Smooth muscle cell (in vitro differentiated cells): Measurements from ENCODE around the gene ZNF709. TPM values are rescaled to one million over a fixed set of nuclear protein-coding genes. Genes with fewer than 3 reads are reported as not detected.
"Not testable (repeated sequence)": the region's sequence is repeated elsewhere in the genome, so short reads cannot be mapped to it uniquely, and the experiment has no call there.

Experiments used
- DNase-seq: peaks from one replicate; lab custom pipeline; 2025; ENCODE audit not compliant: unreplicated experiment; lab: John Stamatoyannopoulos, UW
- H2AFZ ChIP-seq: fragments of 200-600 bp; sonication (generic); 2 replicates; pipeline ENCODE4 v1.6.0; 2016; ENCODE audit warnings: antibody characterized with exemption, low read depth, mild to moderate bottlenecking
- H3F3A ChIP-seq: fragments of 200-600 bp; sonication (generic); 2 replicates; pipeline ENCODE4 v1.6.0; 2017; ENCODE audit warnings: antibody characterized with exemption, low read depth
- H3K27ac ChIP-seq: fragments of 200-600 bp; sonication (generic); 2 replicates; pipeline ENCODE4 v1.5.1; 2016; ENCODE audit warnings: low read depth, mild to moderate bottlenecking
- H3K27me3 ChIP-seq: fragments of 200-600 bp; sonication (generic); 2 replicates; pipeline ENCODE4 v1.6.1; 2016; ENCODE audit warnings: low read depth, mild to moderate bottlenecking
- H3K36me3 ChIP-seq: fragments of 200-600 bp; sonication (generic); 2 replicates; pipeline ENCODE4 v1.5.1; 2016; ENCODE audit warnings: low read depth
- H3K4me1 ChIP-seq: fragments of 200-600 bp; sonication (generic); 2 replicates; pipeline ENCODE4 v1.5.1; 2016; ENCODE audit warnings: low read depth
- H3K4me2 ChIP-seq: fragments of 200-600 bp; sonication (generic); 2 replicates; pipeline ENCODE4 v1.6.0; 2016; ENCODE audit warnings: mild to moderate bottlenecking
- H3K4me3 ChIP-seq: fragments of 200-600 bp; sonication (generic); 2 replicates; pipeline ENCODE4 v1.5.1; 2016; ENCODE audit warnings: mild to moderate bottlenecking
- H3K79me2 ChIP-seq: fragments of 200-600 bp; sonication (generic); 2 replicates; pipeline ENCODE4 v1.6.0; 2016; ENCODE audit warnings: low read depth, mild to moderate bottlenecking
- H3K9ac ChIP-seq: fragments of 200-600 bp; sonication (generic); 2 replicates; pipeline ENCODE4 v1.6.0; 2016; ENCODE audit warnings: low read depth
- H3K9me3 ChIP-seq: fragments of 200-600 bp; sonication (generic); replicated peaks from 2 replicates; pipeline ENCODE4 v1.5.1; 2016; ENCODE audit warnings: low read depth
- H4K20me1 ChIP-seq: fragments of 200-600 bp; sonication (generic); 2 replicates; pipeline ENCODE4 v1.6.0; 2016; ENCODE audit warnings: low read depth
- CTCF ChIP-seq: fragments of 200-600 bp; sonication (generic); IDR thresholded peaks from 2 replicates; pipeline ENCODE4 v1.5.1; 2017; ENCODE audit warnings: borderline replicate concordance, mild to moderate bottlenecking, antibody characterized with exemption; ENCODE audit not compliant: insufficient read depth, poor library complexity, severe bottlenecking
- WGBS: methylation state at CpG from one replicate; pipeline ENCODE4 v1.1.7; 2016; ENCODE audit warnings: low lambda C conversion rate; 5-methylcytosine and 5-hydroxymethylcytosine counted together
- polyA plus RNA-seq: library from polyadenylated mRNA; unstranded; fragments of >200 nt; fragmentation: Nextera tagmentation; extraction: Ambion mirVana; gene quantifications from 2 replicates; pipeline ENCODE4 v1.2.1, GENCODE V29; 2016
- total RNA-seq: library from RNA; depleted of rRNA; stranded (reverse); fragments of >200 nt; gene quantifications from 2 replicates; pipeline ENCODE4 v1.2.3, GENCODE V29; 2014

ZNF709 gene
- total and polyA plus RNA-seq, 2 experiments from 2014 or later: 0.29 to 1.2 TPM

- no peaks in the 10 kb centered on the region for H3K27me3 ChIP-seq
- H2AFZ ChIP-seq: no peak overlapping the region
- no peaks in the 10 kb centered on the region for H3K36me3 ChIP-seq
- H4K20me1 ChIP-seq: peaks cover 23% of the 10 kb centered on the region
- WGBS: 69% methylated on average over 5 of the region's 5 CpGs
- no peak for DNase-seq
- no peak for TF ChIP-seq CTCF
- H3K4me1 ChIP-seq: peaks cover 2% of the 10 kb centered on the region
- H3K9ac ChIP-seq: no peak overlapping the region
- H3K79me2 ChIP-seq: peaks cover 88% of the 10 kb centered on the region
- no peak overlapping the region for H3K4me3 ChIP-seq
- H3F3A ChIP-seq: no peaks in the 10 kb centered on the region
- no peak overlapping the region for H3K4me2 ChIP-seq
- H3K9me3 ChIP-seq: peaks cover 4% of the 10 kb centered on the region
- H3K27ac ChIP-seq: no peak overlapping the region
Observed at GRCh38 chr19:12478234-12478941, 6.2 kb downstream of the ZNF709 start.

- H3K4me1 ChIP-seq, H3K9ac ChIP-seq, H4K20me1 ChIP-seq, H3K4me2 ChIP-seq, H3K27me3 ChIP-seq, DNase-seq, H3K27ac ChIP-seq, H3F3A ChIP-seq, H3K4me3 ChIP-seq, H2AFZ ChIP-seq: not testable (repeated sequence)
- H3K79me2 ChIP-seq: peaks cover 11% of the 10 kb centered on the region
- H3K36me3 ChIP-seq: peaks cover 40% of the 10 kb centered on the region
- H3K9me3 ChIP-seq: peaks cover 53% of the 10 kb centered on the region
- 98% methylated on average over 8 of the region's 33 CpGs for WGBS
Observed at GRCh38 chr19:12467651-12468050, 17.0 kb downstream of the ZNF709 start.

- no peak for DNase-seq
- Histone ChIP-seq H3F3A (no peaks in the 10 kb centered on the region), H3K4me3 (no peak overlapping the region), H3K4me1 (no peaks in the 10 kb centered on the region), H4K20me1 (no peaks in the 10 kb centered on the region), H3K27me3 (no peaks in the 10 kb centered on the region), H3K36me3 (peaks cover 51% of the 10 kb centered on the region), H3K9ac (no peak overlapping the region), H3K27ac (no peak overlapping the region), H3K4me2 (no peak overlapping the region), H3K79me2 (no peaks in the 10 kb centered on the region), H3K9me3 (peaks cover 66% of the 10 kb centered on the region), H2AFZ (no peak overlapping the region)
- no peak for TF ChIP-seq CTCF
- WGBS: 94% methylated on average over 5 of the region's 5 CpGs
Observed at GRCh38 chr19:12465211-12465610, 19.4 kb downstream of the ZNF709 start.

- Histone ChIP-seq H3K4me1 (no peaks in the 10 kb centered on the region), H3K27me3 (no peaks in the 10 kb centered on the region), H3K79me2 (no peaks in the 10 kb centered on the region), H3K9me3 (peaks cover 65% of the 10 kb centered on the region), H4K20me1 (no peaks in the 10 kb centered on the region), H3K4me2 (no peak overlapping the region), H3K9ac (no peak overlapping the region), H2AFZ (no peak overlapping the region), H3K36me3 (peaks cover 51% of the 10 kb centered on the region), H3F3A (no peaks in the 10 kb centered on the region), H3K4me3 (no peak overlapping the region), H3K27ac (no peak overlapping the region)
- WGBS: 98% methylated on average over 3 of the region's 3 CpGs
- DNase-seq: no peak
- TF ChIP-seq CTCF: no peak
Observed at GRCh38 chr19:12464769-12465168, 19.8 kb downstream of the ZNF709 start.

GRCh38 chr19:12464139-12464538 is 20.5 kb downstream of the ZNF709 start:
- DNase-seq, H3K4me2 ChIP-seq, H3K4me1 ChIP-seq, H3K4me3 ChIP-seq, H3F3A ChIP-seq, H3K9ac ChIP-seq, H3K27ac ChIP-seq, H3K27me3 ChIP-seq, H3K79me2 ChIP-seq, H4K20me1 ChIP-seq, H2AFZ ChIP-seq: not testable (repeated sequence)
- Histone ChIP-seq H3K9me3 (peaks cover 68% of the 10 kb centered on the region), H3K36me3 (peaks cover 51% of the 10 kb centered on the region)
- WGBS: 96% methylated on average over 6 of the region's 6 CpGs
